Naive thymus-derived CD8-positive, alpha-beta T cell (primary cell): ENCODE data around the gene ATF7. TPM values are rescaled to one million over a fixed set of nuclear protein-coding genes. Genes with fewer than 3 reads are reported as not detected.
"Not testable (repeated sequence)": the region's sequence is repeated elsewhere in the genome, so short reads cannot be mapped to it uniquely, and the experiment has no call there.

Source experiments
- ATAC-seq, 2 donors: fragments of 150-1000 bp; cut with Tn5 transposase in 1 of 2; sonication (Bioruptor Pico), chemical (Tn5 transposase) in 1 of 2; 1 replicate in 1 of 2; 2 replicates in 1 of 2; pipeline ENCODE4 v1.10.0; 2021; ENCODE audit warnings: mild to moderate bottlenecking in 2 of 2, moderate library complexity in 2 of 2
- POLR2A ChIA-PET: fragments of 350-600 bp; sonication (Branson Sonifier 250); formaldehyde crosslinking; loops from one replicate; lab custom pipeline; 2021; ENCODE audit warnings: antibody characterized with exemption; lab: Charles Lee
- DNase-seq, 10 donors: peaks; one replicate each; pipeline versions ENCODE4 v3.0.0 to v3.0.0-alpha.2; 2020 to 2022
- H3K27ac Mint-ChIP-seq, 10 donors: one replicate each; pipeline ENCODE4 v1.8.0; 2020 to 2022; ENCODE audit warnings: mild to moderate bottlenecking in 10 of 10, mixed read lengths in 10 of 10, moderate library complexity in 4 of 10, inconsistent platforms in 1 of 10
- H3K27me3 Mint-ChIP-seq, 5 donors: one replicate each; pipeline ENCODE4 v1.8.0; 2021 to 2022; ENCODE audit warnings: mixed read lengths in 5 of 5
- H3K36me3 Mint-ChIP-seq, 3 donors: one replicate each; pipeline ENCODE4 v1.8.0; 2020 to 2022; ENCODE audit warnings: mixed read lengths in 3 of 3, mild to moderate bottlenecking in 2 of 3, inconsistent platforms in 1 of 3
- H3K4me1 Mint-ChIP-seq, 4 donors: one replicate each; pipeline ENCODE4 v1.8.0; 2021 to 2022; ENCODE audit warnings: mixed read lengths in 4 of 4
- H3K4me3 Mint-ChIP-seq, 10 donors: one replicate each; pipeline ENCODE4 v1.8.0; 2020 to 2022; ENCODE audit warnings: mild to moderate bottlenecking in 10 of 10, mixed read lengths in 10 of 10, moderate library complexity in 6 of 10, inconsistent platforms in 1 of 10
- H3K9me3 Mint-ChIP-seq, 9 donors: one replicate each; pipeline ENCODE4 v1.8.0; 2020 to 2022; ENCODE audit warnings: mixed read lengths in 9 of 9, mild to moderate bottlenecking in 3 of 9, inconsistent platforms in 1 of 9, moderate library complexity in 1 of 9
- polyA plus RNA-seq, 3 donors: library from polyadenylated mRNA; unstranded; fragments of 300-500 nt; fragmentation: Illumina TruSeq; gene quantifications; one replicate each; pipeline ENCODE4 v1.2.3, GENCODE V29; 2021
- total RNA-seq, 8 experiments: library from RNA in 2 of 8; stranded (reverse) in 2 of 8; gene quantifications; one replicate each; pipeline ENCODE4 v1.2.3 and lab custom pipeline; 2021 to 2026

Gene ATF7
- total and polyA plus RNA-seq, 5 experiments from 2014 or later = 13.0 to 30.4 (median 19.2) TPM

DNA sequence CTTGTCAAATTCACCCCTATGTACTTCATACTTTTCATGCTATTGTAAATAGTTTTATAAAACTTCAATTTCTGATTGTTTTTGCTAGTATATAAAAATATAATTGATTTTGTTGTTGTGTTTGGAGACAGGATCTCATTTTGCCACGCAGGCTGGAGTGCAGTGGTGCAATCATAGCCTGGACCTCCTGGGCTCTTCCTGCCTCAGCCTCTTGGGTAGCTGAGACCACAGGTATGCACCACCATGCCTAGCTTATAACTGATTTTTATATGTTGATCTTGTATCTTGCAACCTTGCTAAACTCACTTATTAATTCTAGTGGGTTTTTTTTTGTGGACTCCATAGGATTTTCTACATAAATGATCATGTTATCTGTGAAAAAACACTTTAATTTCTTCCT is 26.2 kb upstream of the ATF7 start:
- Mint-ChIP-seq H3K4me1 (no peaks in the 10 kb centered on the region), H3K36me3 (no peaks in the 10 kb centered on the region), H3K9me3 (no peaks in the 10 kb centered on the region), H3K27ac (no peak overlapping the region), H3K27me3 (no peaks in the 10 kb centered on the region), H3K4me3 (no peak overlapping the region)
- no peak for ATAC-seq
- POLR2A ChIA-PET = no interaction called here
- no peak for DNase-seq

DNA sequence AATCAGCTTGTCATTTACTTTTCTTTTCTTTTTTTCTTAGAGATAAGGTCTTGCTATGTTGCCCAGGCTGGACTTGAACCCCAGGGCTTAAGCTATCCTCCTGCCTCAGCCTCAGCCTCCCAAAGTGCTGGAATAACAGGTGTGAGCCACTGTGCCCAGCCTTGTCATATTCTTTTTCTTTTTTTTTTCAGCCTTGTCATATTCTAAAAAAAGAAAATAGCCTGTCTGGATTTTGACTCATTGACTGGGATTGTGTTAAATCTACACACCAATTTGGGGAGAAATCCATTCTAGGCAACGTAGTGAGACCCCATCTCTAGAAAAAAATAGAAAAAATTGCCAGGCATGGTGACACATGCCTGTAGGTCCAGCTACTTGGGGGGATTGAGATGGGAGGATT is 25.6 kb upstream of the ATF7 start:
- H3K27ac Mint-ChIP-seq = no peak overlapping the region
- H3K4me1 Mint-ChIP-seq = no peaks in the 10 kb centered on the region
- no peaks in the 10 kb centered on the region for H3K9me3 Mint-ChIP-seq
- DNase-seq (no peak), ATAC-seq (no peak)
- no peak overlapping the region for H3K4me3 Mint-ChIP-seq
- H3K36me3 Mint-ChIP-seq = no peaks in the 10 kb centered on the region
- H3K27me3 Mint-ChIP-seq = no peaks in the 10 kb centered on the region
- POLR2A ChIA-PET = interaction anchor here (0.5 kb wide), 1 partner anchor 15 kb away, joined by 3 read pairs; no protein-coding TSS in a partner anchor

DNA sequence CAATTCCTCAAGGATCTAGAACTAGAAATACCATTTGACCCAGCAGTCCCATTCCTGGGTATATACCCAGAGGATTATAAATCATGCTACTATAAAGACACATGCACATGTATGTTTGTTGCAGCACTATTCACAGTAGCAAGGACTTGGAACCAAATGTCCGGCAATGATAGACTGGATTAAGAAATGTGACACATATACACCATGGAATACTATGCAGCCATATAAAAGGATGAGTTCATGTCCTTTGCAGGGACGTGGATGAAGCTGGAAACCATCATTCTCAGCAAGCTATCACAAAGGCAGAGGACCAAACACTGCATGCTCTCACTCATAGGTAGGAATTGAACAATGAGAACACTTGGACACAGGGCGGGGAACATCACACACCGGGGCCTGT is 20.1 kb upstream of the ATF7 start:
- ATAC-seq, POLR2A ChIA-PET, DNase-seq, H3K4me1 Mint-ChIP-seq, H3K36me3 Mint-ChIP-seq, H3K27ac Mint-ChIP-seq, H3K4me3 Mint-ChIP-seq, H3K27me3 Mint-ChIP-seq, H3K9me3 Mint-ChIP-seq: not testable (repeated sequence)

DNA sequence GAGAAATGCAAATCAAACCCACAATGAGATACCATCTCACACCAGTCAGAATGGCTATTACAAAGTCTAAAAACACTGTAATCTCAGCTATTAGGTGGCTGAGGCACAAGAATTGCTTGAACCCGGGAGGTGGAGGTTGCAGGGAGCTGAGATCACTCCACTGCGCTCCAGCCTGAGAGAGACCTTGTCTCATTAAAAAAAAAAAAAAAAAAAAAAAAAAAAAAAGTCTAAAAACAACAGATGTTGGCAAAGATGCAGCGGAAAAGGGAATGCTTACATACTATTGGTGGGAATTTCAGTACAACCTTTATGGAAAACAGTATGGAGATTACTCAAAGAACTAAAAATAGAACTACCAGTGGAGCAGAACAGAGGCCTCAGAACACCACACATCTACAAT is 19.0 kb upstream of the ATF7 start:
- H3K4me3 Mint-ChIP-seq = no peak overlapping the region
- ATAC-seq = no peak
- peaks cover 0 to 2% (median 0%) of the 10 kb centered on the region in 9 donors for H3K9me3 Mint-ChIP-seq

DNA sequence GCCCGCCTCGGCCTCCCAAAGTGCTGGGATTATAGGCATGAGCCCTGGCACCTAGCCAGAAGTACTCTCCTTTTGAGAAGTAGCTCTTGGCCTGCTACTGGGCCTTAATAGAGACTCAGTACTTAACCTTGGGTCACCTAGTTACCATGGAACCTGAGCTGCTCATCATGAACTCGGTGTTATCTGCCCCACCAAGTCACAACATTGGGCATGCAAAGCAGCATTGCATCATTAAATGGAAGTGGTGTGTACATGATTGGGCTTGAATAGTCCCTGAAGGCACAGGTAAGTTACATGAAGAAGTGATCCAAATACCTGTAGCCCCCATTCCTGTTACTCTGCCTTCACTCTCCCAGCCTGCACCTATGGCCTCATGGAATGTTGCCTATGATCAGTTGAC is 18.0 kb upstream of the ATF7 start:
- no peak overlapping the region for H3K4me3 Mint-ChIP-seq
- ATAC-seq (no peak), DNase-seq (no peak)
- POLR2A ChIA-PET = no interaction called here
- H3K9me3 Mint-ChIP-seq = peaks cover 0 to 2% (median 0%) of the 10 kb centered on the region in 9 donors
- peaks cover 0 to 5% (median 0%) of the 10 kb centered on the region in 5 donors for H3K27me3 Mint-ChIP-seq
- peaks cover 0 to 5% (median 0%) of the 10 kb centered on the region in 3 donors for H3K36me3 Mint-ChIP-seq
- no peaks in the 10 kb centered on the region for H3K4me1 Mint-ChIP-seq
- H3K27ac Mint-ChIP-seq = peak overlapping the region in 1 of 10 donors; percentile 43

More for the DNA sequence above, 19.0 kb upstream of the ATF7 start:
- POLR2A ChIA-PET = no interaction called here
- Mint-ChIP-seq H3K4me1 (no peaks in the 10 kb centered on the region), H3K27ac (no peak overlapping the region), H3K27me3 (peaks cover 0 to 5% (median 0%) of the 10 kb centered on the region in 5 donors), H3K36me3 (peaks cover 0 to 5% (median 0%) of the 10 kb centered on the region in 3 donors)
- DNase-seq = no peak

DNA sequence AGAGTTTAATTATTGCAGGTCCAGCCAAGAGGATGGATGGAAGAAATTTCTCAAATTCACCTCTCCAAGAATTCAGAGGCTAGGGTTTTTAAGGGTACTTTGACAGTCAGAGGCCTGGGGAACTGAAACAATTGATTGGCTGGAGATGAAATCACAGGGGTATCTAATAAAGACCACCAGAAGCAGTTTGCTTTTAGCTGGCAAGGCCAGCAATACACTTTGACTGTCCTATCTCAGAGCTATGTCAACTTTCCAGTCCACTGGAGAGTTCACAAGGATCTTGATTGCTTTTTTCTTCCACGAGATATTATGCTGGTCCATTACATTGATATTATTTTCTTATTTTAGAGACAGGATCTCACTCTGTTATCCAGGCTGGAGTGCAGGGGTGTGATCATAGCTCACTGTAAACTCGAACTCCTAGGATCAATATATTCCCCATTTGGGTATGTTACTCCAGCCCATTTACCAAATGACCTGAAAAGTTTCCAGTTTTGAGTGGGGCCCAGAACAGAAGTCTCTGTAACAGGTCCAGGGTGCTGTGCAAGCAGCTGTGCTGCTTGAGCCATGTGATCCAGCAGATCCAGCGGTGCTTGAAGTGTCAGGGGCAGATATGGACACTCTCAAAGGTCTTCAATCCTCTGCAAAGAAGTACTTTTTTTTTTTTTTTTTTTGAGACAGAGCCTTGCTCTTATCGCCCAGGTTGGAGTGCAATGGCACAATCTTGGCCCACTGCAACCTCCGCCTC is 17.2 kb upstream of the ATF7 start:
- DNase-seq = no peak
- peaks cover 0 to 5% (median 0%) of the 10 kb centered on the region in 3 donors for H3K36me3 Mint-ChIP-seq
- H3K9me3 Mint-ChIP-seq = peaks cover 0 to 2% (median 0%) of the 10 kb centered on the region in 9 donors
- H3K27ac Mint-ChIP-seq = no peak overlapping the region
- H3K4me1 Mint-ChIP-seq = no peaks in the 10 kb centered on the region
- H3K4me3 Mint-ChIP-seq = no peak overlapping the region
- POLR2A ChIA-PET = no interaction called here
- H3K27me3 Mint-ChIP-seq = peaks cover 0 to 5% (median 0%) of the 10 kb centered on the region in 5 donors
- ATAC-seq = no peak

DNA sequence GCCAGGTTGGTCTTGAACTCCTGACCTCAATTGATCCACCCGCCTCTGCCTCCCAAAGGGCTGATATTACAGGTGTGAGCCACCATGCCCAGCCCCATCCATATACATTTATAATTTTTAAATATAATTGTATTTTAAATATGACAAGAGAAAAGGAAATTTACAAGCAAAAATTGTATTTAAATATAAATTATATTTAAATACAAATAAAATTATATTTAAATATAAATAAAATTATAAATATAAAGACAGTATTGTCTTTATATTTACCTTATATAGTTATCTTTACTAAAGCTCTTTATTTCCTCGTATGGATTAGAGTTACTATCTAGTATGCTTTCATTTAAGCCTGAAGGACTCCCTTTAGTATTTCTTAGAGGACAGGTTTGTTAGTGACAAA is 11.9 kb upstream of the ATF7 start:
- Mint-ChIP-seq H3K4me3 (no peak overlapping the region), H3K27me3 (peaks cover 0 to 2% (median 0%) of the 10 kb centered on the region in 5 donors), H3K36me3 (no peaks in the 10 kb centered on the region), H3K9me3 (no peaks in the 10 kb centered on the region), H3K4me1 (no peaks in the 10 kb centered on the region), H3K27ac (no peak overlapping the region)
- POLR2A ChIA-PET = interaction anchor here (0.6 kb wide), 1 partner anchor 78 kb away, joined by 4 read pairs; no protein-coding TSS in a partner anchor
- ATAC-seq (no peak), DNase-seq (no peak)

DNA sequence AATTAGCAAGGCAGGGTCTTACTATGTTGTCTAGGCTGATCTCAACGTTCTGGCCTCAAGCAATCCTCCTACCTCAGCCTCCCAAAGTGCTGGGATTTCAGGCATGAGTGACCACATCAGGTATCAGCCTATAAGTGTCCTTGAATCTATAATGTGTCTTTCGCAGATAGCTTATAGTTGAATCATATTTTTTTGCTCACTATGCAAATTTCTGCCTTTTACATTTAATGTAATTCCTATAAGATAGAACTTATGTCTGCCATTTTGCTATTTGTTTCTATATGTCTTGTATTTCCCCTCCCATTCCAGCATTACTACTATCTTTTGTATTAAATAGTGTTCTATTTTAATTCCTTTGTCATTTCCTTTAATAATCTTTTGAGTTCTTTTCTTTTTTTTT is 10.5 kb upstream of the ATF7 start:
- POLR2A ChIA-PET = no interaction called here
- Mint-ChIP-seq H3K27ac (no peak overlapping the region), H3K9me3 (no peaks in the 10 kb centered on the region), H3K4me1 (peaks cover 0 to 3% (median 0%) of the 10 kb centered on the region in 4 donors), H3K36me3 (no peaks in the 10 kb centered on the region), H3K27me3 (peaks cover 0 to 2% (median 0%) of the 10 kb centered on the region in 5 donors), H3K4me3 (no peak overlapping the region)
- DNase-seq (no peak), ATAC-seq (no peak)

DNA sequence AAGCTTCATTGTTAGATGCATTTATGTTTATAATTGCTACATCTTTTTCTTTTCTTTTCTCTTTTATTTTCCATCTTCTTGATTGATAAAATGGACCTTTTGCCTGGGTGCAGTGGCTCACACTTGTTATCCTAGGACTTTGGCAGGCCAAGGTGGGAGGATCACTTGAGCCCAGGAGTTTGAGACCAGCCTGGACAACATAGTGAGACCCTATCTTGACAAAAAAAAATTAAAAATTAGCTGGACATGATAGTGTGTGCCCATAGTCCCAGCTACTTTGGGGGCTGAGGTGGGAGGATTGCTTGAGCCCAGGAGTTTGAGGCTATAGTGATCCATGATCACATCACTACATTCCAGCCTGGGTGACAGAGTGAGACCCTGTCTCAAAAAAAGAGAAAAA is 9.5 kb upstream of the ATF7 start:
- H3K4me3 Mint-ChIP-seq, H3K27me3 Mint-ChIP-seq, H3K4me1 Mint-ChIP-seq, H3K36me3 Mint-ChIP-seq, DNase-seq, H3K9me3 Mint-ChIP-seq, ATAC-seq, H3K27ac Mint-ChIP-seq: not testable (repeated sequence)
- POLR2A ChIA-PET = interaction anchor here (0.6 kb wide), 1 partner anchor 40 kb away, joined by 3 read pairs; the partner anchor contains the start of gene ATP5MC2

DNA sequence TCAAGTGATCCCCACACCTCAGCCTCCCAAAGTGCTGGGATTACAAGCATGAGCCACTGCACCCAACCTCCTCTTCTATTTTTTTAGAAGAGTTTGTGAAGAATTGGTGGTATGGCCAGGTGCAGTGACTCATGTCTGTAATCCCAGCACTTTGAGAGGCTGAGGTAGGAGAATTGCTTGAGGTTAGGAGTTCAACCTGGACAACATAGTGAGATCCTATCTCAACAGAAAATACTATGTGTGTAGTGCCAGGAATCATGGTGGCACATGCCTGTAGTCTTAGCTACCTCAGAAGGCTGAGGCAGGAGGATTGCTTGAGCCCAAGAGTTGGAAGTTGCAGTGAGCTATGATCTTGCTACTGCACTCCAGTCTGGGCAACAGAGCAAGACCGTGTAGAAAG is 5.5 kb upstream of the ATF7 start:
- ATAC-seq = no peak
- Mint-ChIP-seq H3K36me3 (no peaks in the 10 kb centered on the region), H3K4me1 (peaks cover 4 to 10% (median 5%) of the 10 kb centered on the region in 4 donors), H3K27ac (no peak overlapping the region), H3K9me3 (no peaks in the 10 kb centered on the region), H3K4me3 (no peak overlapping the region), H3K27me3 (no peaks in the 10 kb centered on the region)
- no peak for DNase-seq
- POLR2A ChIA-PET = interaction anchor here (0.7 kb wide), 1 partner anchor 100 kb away, joined by 4 read pairs; no protein-coding TSS in a partner anchor

DNA sequence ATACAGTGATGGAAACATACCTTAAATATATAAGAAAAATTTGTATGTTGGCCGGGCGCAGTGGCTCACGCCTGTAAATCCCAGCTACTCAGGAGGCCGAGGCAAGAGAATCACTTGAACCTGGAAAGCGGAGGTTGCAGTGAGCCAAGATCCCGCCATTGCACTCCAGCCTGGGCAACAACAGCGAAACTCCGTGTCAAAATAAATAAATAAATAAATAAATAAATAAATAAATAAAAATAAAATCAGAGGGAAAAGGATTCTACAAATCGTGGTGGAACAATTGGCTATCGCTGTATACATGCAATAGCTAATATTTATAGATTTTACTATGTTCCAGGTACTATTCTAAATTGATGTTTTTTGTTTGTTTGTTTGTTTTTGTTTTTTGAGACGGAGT is 1.7 kb upstream of the ATF7 start:
- Mint-ChIP-seq H3K9me3 (no peaks in the 10 kb centered on the region), H3K27ac (peak overlapping the region in 1 of 10 donors; percentile 99), H3K4me3 (no peak overlapping the region), H3K36me3 (no peaks in the 10 kb centered on the region), H3K27me3 (no peaks in the 10 kb centered on the region), H3K4me1 (peaks cover 21 to 40% (median 39%) of the 10 kb centered on the region in 4 donors)
- no peak for DNase-seq
- POLR2A ChIA-PET = interaction anchor here (0.7 kb wide), 2 partner anchors 29 to 525 kb away, joined by 4 read pairs; no protein-coding TSS in a partner anchor
- no peak for ATAC-seq

DNA sequence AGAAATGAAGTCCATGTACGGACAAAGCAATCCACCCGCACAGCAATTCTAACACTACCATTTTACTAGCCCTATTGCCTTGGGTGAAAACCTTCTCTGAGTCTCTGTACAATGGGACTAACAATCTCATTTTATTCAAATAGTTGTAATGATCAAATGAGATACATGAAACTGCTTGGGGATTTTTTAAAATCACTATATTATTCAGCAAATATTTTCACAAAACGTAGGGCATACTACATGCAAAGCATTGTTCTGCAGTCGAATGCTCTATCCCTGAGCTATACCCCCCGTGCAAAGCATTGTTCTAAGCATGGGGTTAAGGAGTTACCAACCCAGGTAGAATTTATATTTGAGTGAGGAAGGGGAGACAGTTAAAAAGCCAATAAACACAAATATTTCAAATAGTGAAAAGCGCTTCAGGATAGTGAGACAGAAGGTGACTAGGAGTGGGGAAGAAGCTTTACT is 554 bp upstream of the ATF7 start:
- Mint-ChIP-seq H3K4me1 (peaks cover 24 to 49% (median 43%) of the 10 kb centered on the region in 4 donors), H3K27ac (peak overlapping the region; percentile 95 to 99 (median 98)), H3K4me3 (peak overlapping the region; percentile 94 to 100 (median 98)), H3K27me3 (no peaks in the 10 kb centered on the region), H3K9me3 (no peaks in the 10 kb centered on the region), H3K36me3 (peaks cover 0 to 2% (median 0%) of the 10 kb centered on the region in 3 donors)
- ATAC-seq (no peak), DNase-seq (no peak)
- POLR2A ChIA-PET = interaction anchor here (2.5 kb wide), 1 partner anchor 50 kb away, joined by 18 read pairs; the partner anchor contains the start of gene ATP5MC2

DNA sequence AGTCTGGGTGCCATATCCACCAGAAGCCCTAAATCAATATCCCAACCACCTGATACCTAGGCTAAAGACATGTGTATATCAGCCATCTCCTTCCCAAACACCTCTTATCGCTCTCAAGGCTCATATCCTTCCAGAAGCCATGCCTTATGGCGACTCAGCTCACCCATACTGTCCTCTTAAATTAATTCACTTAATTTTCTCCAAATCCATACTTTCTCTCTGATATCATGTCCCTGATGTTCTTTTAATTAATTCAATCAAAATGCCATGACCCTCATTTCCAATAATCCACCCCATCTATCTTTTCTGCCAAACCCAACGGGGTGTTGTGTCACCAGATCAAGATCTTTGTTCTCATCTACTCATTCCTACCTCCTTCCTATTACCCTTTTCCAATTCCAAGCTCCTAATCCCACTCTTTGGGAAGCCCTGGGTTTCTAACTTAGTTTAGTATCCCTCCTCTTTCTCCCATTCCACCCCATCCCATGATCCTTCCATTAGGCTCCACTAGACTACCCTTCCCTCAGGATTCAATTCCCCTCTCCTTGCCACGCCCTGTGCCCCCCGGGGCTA is 723 bp downstream of the ATF7 start:
- no peaks in the 10 kb centered on the region for H3K9me3 Mint-ChIP-seq
- H3K4me3 Mint-ChIP-seq = peak overlapping the region; percentile 94 to 100 (median 98)
- H3K27ac Mint-ChIP-seq = peak overlapping the region; percentile 95 to 99 (median 98)
- POLR2A ChIA-PET = interaction anchor here (0.5 to 2.5 kb wide), 4 partner anchors 11 to 547 kb away, joined by 3 to 18 read pairs (median 4); partner anchors contain the start of genes ATP5MC2 and SPRYD3
- ATAC-seq = no peak
- H3K36me3 Mint-ChIP-seq = peaks cover 0 to 8% (median 0%) of the 10 kb centered on the region in 3 donors
- no peak for DNase-seq
- H3K4me1 Mint-ChIP-seq = peaks cover 24 to 61% (median 46%) of the 10 kb centered on the region in 4 donors
- no peaks in the 10 kb centered on the region for H3K27me3 Mint-ChIP-seq
